ENCODE data around the gene YKT6.
"Not testable (repeated sequence)": the region's sequence is repeated elsewhere in the genome, so short reads cannot be mapped to it uniquely, and the experiment has no call there.

The YKT6 gene

GRCh38 chr7:44200699-44201461, at the start of gene YKT6:
Gene YKT6 (plus strand): TSS chr7:44200978. CDS start chr7:44201136, 158 bp downstream.
- DNase-seq, result peak; percentile 92 to 94

GRCh38 chr7:44151956-44152355, 48.8 kb upstream of the YKT6 start:
- peak in 1 of 2 experiments; percentile 40 for DNase-seq

DNA sequence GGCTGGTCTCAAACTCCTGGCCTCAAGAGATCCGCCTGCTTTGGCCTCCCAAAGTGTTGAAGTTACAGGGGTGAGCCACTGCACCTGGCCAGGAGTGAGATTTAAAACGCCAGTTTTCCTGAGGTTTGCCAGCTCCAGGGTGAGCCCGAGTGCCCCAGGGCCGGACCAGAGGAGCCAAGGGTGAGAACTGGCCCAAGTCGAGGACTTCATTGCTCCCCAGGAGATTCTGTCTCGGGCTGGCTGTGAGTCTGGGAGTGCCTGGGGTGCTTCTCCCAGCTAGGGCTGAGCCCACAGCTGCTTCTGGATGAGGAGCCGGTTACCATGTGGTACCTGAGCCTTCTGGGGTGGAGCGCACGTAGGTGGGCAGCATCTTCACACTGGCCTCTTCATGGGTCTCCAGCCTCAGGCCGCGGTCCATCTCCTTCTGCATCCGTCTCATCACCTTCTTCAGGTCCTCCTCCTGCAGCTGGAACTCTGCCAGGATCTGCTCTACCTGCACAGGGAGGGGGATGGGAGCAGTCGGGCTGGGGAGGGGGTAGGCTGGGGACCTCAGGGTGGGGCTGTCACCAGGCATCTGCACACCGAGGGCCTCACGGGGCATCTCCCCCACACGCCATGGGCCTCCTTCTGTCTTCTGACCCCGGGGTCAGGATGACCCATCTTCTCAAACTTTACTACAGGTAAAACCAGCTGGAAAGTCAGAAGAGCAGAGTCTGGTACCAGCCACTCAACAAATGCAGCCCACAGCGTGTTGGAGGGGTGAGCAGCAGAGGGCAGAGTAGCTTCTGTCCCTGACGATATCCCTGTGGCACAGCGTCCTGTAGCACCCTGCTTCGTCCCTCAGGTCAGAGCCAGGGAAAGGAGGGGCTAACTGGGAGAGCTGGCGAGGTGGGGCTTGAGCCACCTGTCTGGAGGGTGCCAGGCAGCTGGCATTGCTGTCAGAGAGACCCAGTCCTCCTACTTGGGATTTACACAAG, 47.5 kb upstream of the YKT6 start:
- peak in 1 of 2 experiments; percentile 41 for DNase-seq

GRCh38 chr7:44153948-44154335, 46.8 kb upstream of the YKT6 start:
- no peak for DNase-seq

DNA sequence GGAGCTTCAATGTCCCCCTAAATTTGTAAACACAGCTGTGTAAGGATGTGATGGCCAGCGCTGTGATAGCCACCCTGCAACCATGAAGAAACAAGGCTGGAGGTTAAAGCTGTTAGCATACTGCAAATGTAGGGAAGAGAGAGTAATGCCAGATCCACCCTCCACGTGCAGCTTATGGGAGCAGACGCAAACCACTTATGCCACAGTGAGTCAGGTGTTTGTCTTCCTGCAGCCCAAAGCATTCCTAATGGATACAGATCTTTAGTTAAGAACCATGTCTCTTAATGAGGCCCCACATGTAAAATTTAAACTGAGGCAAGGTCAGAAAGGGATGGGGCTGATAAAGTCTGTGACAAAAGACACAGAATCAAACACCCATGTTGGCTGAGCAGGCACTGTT, 46.1 kb upstream of the YKT6 start:
- DNase-seq, result no peak

DNA sequence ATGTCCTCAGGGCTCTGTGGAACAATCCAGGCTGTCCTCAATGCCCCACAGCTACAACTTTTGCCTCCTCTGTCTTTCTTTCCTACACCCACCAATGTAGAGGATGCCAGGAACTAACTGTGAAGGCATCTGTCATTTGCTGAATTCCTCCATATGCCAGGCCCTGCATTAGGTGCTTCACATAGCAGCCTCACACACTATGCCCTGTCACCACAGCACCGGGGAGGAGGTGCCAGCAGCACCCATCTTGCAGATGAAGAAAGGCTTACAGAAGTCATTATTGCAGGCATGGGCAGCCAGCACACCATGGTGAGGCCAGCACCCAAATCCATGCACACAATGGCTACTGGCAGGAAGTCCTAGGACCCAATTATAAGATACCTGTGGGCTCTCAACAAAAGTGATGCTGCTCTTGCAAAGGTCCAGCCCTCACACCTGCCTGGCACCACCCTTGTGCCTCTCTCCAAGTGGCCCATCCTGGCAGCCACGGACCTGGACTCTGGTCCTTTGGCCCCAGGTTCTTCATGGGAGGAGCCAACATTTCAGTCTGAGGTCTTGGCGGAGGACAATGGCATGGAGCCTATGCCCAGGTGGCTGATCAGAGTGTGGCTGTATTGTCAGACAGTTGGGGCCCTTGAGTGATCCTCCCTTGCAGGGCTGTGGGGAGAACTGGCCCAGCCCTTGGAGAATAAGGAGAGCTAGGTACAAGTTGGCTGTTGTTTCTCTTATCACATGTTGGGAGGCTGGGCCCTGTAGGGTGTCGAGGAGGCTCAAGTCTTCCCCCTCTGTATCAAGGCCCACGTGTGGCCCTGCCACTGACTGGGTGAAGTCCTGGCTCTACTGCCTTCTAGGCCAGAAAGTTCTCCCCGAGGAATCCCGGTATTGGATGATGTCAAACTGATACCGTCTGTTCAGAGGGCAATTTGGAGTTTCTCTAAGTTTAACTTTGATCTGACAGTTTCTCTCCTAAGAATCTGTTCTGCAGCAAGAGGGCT, 45.3 kb upstream of the YKT6 start:
- DNase-seq, result no peak

DNA sequence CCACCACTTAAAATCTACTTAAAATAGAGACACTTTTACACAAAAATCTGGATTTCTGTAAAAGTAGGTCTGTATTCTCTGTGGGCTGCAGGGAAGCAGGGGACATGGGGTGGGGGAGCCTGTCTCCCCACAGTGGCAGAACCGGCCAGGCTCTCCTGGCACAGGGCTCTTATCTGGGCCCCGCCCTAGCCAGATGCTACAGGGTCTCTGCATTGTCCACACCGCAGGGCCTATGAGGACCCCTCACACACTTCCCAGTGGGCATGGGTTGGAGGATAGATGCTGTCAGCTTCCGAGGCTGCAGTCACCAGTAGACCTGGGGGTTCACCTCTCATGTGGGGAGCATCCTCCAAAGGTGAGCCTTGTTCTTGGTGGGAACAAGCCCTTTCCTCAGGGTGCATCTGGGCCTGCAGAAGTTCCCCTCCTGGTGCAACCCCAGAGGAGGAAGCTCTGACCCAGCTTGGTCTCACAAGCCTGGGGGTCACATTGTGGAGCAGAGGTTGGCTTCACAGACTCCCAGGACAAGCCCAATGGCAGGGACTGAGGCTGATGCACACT, 44.2 kb upstream of the YKT6 start:
- no peak for DNase-seq

GRCh38 chr7:44157116-44158080, 43.4 kb upstream of the YKT6 start:
- peak; percentile 66 to 76 for DNase-seq

- peak; percentile 56 to 64 for DNase-seq
Measured at GRCh38 chr7:44158096-44158872, 42.5 kb upstream of the YKT6 start.

GRCh38 chr7:44158873-44159631, 41.7 kb upstream of the YKT6 start:
- no peak for DNase-seq

DNA sequence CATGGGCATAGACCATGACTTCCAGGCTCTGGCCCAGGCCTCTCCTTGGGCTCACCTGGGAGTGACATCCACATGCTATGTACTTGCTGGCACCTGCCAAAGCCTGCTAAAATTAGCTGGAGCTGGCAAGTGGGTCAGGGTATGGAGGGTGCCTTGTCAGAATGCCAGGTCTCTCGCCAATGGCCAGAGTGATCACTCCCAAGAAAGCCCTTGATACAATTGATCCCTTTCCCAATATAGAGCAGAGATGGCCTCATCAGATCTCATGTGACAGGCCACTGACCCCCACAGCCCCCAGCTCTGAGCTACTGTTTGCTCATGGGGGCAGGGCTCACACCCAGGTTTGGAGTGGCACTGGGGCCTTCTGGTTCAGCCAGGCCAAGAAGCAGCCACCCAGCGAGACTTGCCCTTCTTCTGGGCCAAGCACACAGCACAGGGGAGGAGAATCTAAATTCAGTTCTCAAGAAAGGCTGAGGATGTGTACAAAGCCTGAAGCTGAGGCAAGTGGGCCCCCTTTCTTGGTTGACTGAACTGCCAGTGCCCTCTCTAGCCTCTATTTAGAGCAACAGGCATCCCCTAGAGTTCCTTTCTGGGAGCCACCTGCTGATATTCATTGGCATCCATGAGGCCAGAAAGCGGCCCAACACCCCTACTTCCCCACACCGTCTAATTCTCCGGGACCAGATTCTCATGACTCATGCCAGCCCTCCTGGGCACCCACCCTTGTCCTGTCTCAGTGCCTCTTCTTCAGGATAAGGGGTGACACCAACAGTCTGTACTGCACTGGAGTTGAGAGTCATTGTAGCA, 40.8 kb upstream of the YKT6 start:
- no peak for DNase-seq

DNA sequence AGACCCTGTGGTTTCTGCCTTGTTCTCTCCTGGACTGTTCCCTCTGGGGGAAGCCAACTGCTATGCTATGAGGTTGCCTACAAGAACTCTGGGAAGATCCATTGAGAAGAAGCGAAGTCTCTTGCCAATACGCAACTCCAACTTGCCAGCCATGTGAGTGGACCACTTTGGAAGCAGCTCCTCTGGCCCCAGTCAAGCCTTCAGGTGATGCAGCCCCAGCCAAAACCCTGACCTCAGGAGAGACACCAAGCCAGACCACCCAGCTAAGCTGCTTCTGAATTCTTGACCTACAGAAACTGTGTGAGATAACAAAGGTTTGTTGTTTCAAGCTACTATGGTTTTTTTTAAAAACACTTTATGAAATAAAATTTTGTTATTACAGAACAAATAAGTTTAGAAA, 39.4 kb upstream of the YKT6 start:
- no peak for DNase-seq

DNA sequence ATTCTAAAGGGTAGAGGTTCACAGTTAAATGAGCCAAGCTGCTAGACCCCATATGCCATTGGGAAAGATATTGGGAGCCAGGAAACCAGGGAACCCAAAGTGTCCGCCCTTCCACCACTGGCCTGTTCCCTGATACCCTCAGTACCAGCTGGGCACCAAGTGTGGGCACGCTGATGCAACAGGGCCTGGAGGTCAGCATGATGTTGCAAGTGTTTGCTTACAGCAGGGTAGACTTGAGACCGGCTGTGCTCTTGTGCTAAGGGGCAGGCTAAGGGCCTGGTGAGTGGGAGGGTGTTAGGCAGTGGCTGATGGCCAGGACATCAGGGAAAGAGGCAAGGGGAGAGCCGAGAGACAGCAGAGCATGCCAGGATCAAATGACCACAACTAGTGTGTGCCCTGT, 38.6 kb upstream of the YKT6 start:
- DNase-seq, result no peak

GRCh38 chr7:44162785-44163395, 37.9 kb upstream of the YKT6 start:
- DNase-seq, result no peak

GRCh38 chr7:44163591-44163990, 37.2 kb upstream of the YKT6 start:
- no peak for DNase-seq

DNA sequence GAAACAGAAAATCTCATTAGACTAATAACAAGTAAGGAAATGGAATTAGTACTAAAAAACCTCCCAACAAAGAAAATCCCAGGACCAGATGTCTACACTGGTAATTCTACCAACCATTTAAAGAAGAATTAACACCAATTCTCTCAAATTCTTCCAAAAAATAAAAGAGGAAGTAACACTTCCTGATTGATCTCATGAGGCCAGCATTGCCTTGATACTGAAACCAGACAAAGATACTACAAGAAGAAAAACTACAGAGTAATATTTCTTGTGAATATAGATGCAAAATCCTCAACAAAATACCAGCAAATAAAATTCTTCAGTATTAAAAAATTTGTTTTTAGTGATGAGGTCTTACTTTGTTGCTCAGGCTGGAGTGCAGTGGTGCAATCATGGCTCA, 32.9 kb upstream of the YKT6 start:
- no peak for DNase-seq

- not testable (repeated sequence) for DNase-seq
Measured at GRCh38 chr7:44171901-44172300, 28.9 kb upstream of the YKT6 start.

DNA sequence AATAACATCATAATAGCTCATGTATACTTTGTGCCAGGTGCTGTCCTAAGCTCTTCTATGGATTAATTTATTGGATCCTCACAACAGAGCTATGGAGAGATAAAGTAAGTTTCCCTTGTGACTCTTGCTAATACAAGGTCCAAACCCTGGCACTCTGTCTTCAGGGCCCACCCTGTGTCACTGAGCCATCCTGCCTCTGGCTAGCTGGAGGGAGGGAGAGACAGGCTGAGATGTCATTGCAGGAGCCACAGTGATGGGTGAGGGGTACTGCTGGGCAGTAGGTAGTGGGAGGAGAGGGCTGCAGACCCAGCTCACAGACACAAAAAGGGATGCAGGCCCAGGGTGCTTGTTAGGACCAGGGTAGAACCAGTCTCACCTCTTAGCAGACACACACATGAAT, 28.4 kb upstream of the YKT6 start:
- no peak for DNase-seq

Data from NCI-H524 (cell line).